ENCODE data around the gene WNT7B.
A peak's percentile ranks its signal among the peaks of the same experiment; 100 is the strongest.

Gene WNT7B

GRCh38 chr22:45968751-45969413 is 8.1 kb downstream of the WNT7B start:
- no peak for TF ChIP-seq CTCF (IDR thresholded peaks at IDR 0.05; ENCODE audit: poor library complexity, severe bottlenecking)
- H3K27me3 ChIP-seq (ENCODE audit: insufficient read depth, poor library complexity, severe bottlenecking), result no peaks in the 10 kb centered on the region
- no peaks in the 10 kb centered on the region for H3K36me3 ChIP-seq (ENCODE audit: low read depth)
- H3K4me3 ChIP-seq (ENCODE audit: severe bottlenecking), result no peak overlapping the region
- no peaks in the 10 kb centered on the region for H3K9me3 ChIP-seq (ENCODE audit: severe bottlenecking)
- ATAC-seq (ENCODE audit: low read depth), result peak; percentile 78
- peak; percentile 93 for DNase-seq (ENCODE audit: low spot score)
- peaks cover 21% of the 10 kb centered on the region for H3K4me1 ChIP-seq (ENCODE audit: insufficient read depth, poor library complexity, severe bottlenecking)
- H3K27ac ChIP-seq (ENCODE audit: poor library complexity, severe bottlenecking), result peak overlapping the region; percentile 86

GRCh38 chr22:45968003-45968650 is 8.8 kb downstream of the WNT7B start:
- Histone ChIP-seq H3K36me3 (ENCODE audit: low read depth) (no peaks in the 10 kb centered on the region), H3K4me3 (ENCODE audit: severe bottlenecking) (no peak overlapping the region), H3K27ac (ENCODE audit: poor library complexity, severe bottlenecking) (peak overlapping the region; percentile 86), H3K9me3 (ENCODE audit: severe bottlenecking) (no peaks in the 10 kb centered on the region), H3K27me3 (ENCODE audit: insufficient read depth, poor library complexity, severe bottlenecking) (no peaks in the 10 kb centered on the region), H3K4me1 (ENCODE audit: insufficient read depth, poor library complexity, severe bottlenecking) (peaks cover 21% of the 10 kb centered on the region)
- TF ChIP-seq CTCF (IDR thresholded peaks at IDR 0.05; ENCODE audit: poor library complexity, severe bottlenecking), result no peak
- DNase-seq (ENCODE audit: low spot score) (no peak), ATAC-seq (ENCODE audit: low read depth) (no peak)

GRCh38 chr22:45966895-45967365 is 10.0 kb downstream of the WNT7B start:
- H3K27me3 ChIP-seq (ENCODE audit: insufficient read depth, poor library complexity, severe bottlenecking), result no peaks in the 10 kb centered on the region
- TF ChIP-seq CTCF (IDR thresholded peaks at IDR 0.05; ENCODE audit: poor library complexity, severe bottlenecking), result no peak
- no peaks in the 10 kb centered on the region for H3K9me3 ChIP-seq (ENCODE audit: severe bottlenecking)
- H3K4me3 ChIP-seq (ENCODE audit: severe bottlenecking), result no peak overlapping the region
- DNase-seq (ENCODE audit: low spot score) (no peak), ATAC-seq (ENCODE audit: low read depth) (no peak)
- H3K36me3 ChIP-seq (ENCODE audit: low read depth), result no peaks in the 10 kb centered on the region
- H3K27ac ChIP-seq (ENCODE audit: poor library complexity, severe bottlenecking), result no peak overlapping the region
- H3K4me1 ChIP-seq (ENCODE audit: insufficient read depth, poor library complexity, severe bottlenecking), result peaks cover 21% of the 10 kb centered on the region

- Histone ChIP-seq H3K27me3 (ENCODE audit: insufficient read depth, poor library complexity, severe bottlenecking) (no peaks in the 10 kb centered on the region), H3K36me3 (ENCODE audit: low read depth) (no peaks in the 10 kb centered on the region), H3K4me1 (ENCODE audit: insufficient read depth, poor library complexity, severe bottlenecking) (peaks cover 21% of the 10 kb centered on the region), H3K4me3 (ENCODE audit: severe bottlenecking) (no peak overlapping the region), H3K27ac (ENCODE audit: poor library complexity, severe bottlenecking) (no peak overlapping the region), H3K9me3 (ENCODE audit: severe bottlenecking) (no peaks in the 10 kb centered on the region)
- DNase-seq (ENCODE audit: low spot score) (no peak), ATAC-seq (ENCODE audit: low read depth) (no peak)
- no peak for TF ChIP-seq CTCF (IDR thresholded peaks at IDR 0.05; ENCODE audit: poor library complexity, severe bottlenecking)
Measured at GRCh38 chr22:45966320-45966894, 10.6 kb downstream of the WNT7B start.
